OCI-LY3 (cell line): Measurements from ENCODE around the gene ARSJ.

Experiments used
- H2AFZ ChIP-seq: fragments of 200-600, 300-600 bp; shearing (Covaris generic); 2 replicates; pipeline ENCODE4 v1.6.0; 2014; ENCODE audit warnings: antibody characterized with exemption, low read depth, low read length
- H3K27ac ChIP-seq: fragments of 200-600, 300-600 bp; sonication (generic); 2 replicates; pipeline ENCODE4 v1.5.1; 2014; ENCODE audit warnings: mild to moderate bottlenecking, low read length, moderate library complexity, mixed read lengths
- H3K27me3 ChIP-seq: fragments of 200-600, 300-600 bp; sonication (generic); 2 replicates; pipeline ENCODE4 v1.6.1; 2014; ENCODE audit warnings: low read depth, low read length, mixed read lengths
- H3K36me3 ChIP-seq: fragments of 200-600, 300-600 bp; sonication (generic); replicated peaks from 2 replicates; pipeline ENCODE3; 2014; ENCODE audit warnings: low read depth, low read length, mixed read lengths
- H3K4me1 ChIP-seq: fragments of 300-600, 200-600 bp; sonication (generic); 2 replicates; pipeline ENCODE4 v1.6.1; 2014; ENCODE audit warnings: low read length, mixed read lengths
- H3K4me2 ChIP-seq: fragments of 200-600, 300-600 bp; sonication (generic); 2 replicates; pipeline ENCODE4 v1.6.1; 2014; ENCODE audit warnings: low read length, mixed read lengths
- H3K4me3 ChIP-seq: fragments of 300-600, 200-600 bp; sonication (generic); 2 replicates; pipeline ENCODE4 v1.5.1; 2014; ENCODE audit warnings: antibody characterized with exemption, mild to moderate bottlenecking, low read length, moderate library complexity
- H3K79me2 ChIP-seq: fragments of 300-600, 200-600 bp; shearing (Covaris generic); 2 replicates; pipeline ENCODE4 v1.6.1; 2014; ENCODE audit warnings: mild to moderate bottlenecking, low read length, mixed read lengths
- H3K9ac ChIP-seq: fragments of 300-600, 200-600 bp; shearing (Covaris generic); 2 replicates; pipeline ENCODE4 v1.6.0; 2014; ENCODE audit warnings: mild to moderate bottlenecking, low read length, moderate library complexity
- H3K9me3 ChIP-seq: fragments of 200-600, 300-600 bp; shearing (Covaris generic); 2 replicates; pipeline ENCODE4 v1.6.1; 2014; ENCODE audit warnings: low read length, mixed read lengths; ENCODE audit not compliant: insufficient read depth
- H4K20me1 ChIP-seq: fragments of 200-600, 300-600 bp; sonication (generic); 2 replicates; pipeline ENCODE4 v1.6.1; 2016; ENCODE audit warnings: low read length, mixed read lengths; ENCODE audit not compliant: insufficient read depth
- EZH2phosphoT487 ChIP-seq: fragments of 200-600 bp; shearing (Covaris generic); IDR thresholded peaks from 2 replicates; pipeline ENCODE4 v1.6.1; 2018; ENCODE audit warnings: antibody characterized with exemption, mixed run types, low read depth
- TF ChIP-seq, protein P1 (sequence below): fragments of 200-600, 300-600 bp; sonication (generic); IDR thresholded peaks from 2 replicates; pipeline ENCODE4 v1.5.1; 2014; ENCODE audit warnings: antibody characterized with exemption, low read length, low read depth

Gene ARSJ

GRCh38 chr4:113962719-113963265, 16.7 kb downstream of the ARSJ start:
- no peaks in the 10 kb centered on the region for H3K27me3 ChIP-seq
- no peak overlapping the region for H3K9ac ChIP-seq
- H3K36me3 ChIP-seq = no peaks in the 10 kb centered on the region
- no peak overlapping the region for H3K27ac ChIP-seq
- no peaks in the 10 kb centered on the region for H4K20me1 ChIP-seq
- no peaks in the 10 kb centered on the region for H3K9me3 ChIP-seq
- peaks cover 9% of the 10 kb centered on the region for H3K4me1 ChIP-seq
- TF ChIP-seq EZH2phosphoT487 = no peak
- TF ChIP-seq, protein P1, sequence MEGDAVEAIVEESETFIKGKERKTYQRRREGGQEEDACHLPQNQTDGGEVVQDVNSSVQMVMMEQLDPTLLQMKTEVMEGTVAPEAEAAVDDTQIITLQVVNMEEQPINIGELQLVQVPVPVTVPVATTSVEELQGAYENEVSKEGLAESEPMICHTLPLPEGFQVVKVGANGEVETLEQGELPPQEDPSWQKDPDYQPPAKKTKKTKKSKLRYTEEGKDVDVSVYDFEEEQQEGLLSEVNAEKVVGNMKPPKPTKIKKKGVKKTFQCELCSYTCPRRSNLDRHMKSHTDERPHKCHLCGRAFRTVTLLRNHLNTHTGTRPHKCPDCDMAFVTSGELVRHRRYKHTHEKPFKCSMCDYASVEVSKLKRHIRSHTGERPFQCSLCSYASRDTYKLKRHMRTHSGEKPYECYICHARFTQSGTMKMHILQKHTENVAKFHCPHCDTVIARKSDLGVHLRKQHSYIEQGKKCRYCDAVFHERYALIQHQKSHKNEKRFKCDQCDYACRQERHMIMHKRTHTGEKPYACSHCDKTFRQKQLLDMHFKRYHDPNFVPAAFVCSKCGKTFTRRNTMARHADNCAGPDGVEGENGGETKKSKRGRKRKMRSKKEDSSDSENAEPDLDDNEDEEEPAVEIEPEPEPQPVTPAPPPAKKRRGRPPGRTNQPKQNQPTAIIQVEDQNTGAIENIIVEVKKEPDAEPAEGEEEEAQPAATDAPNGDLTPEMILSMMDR = no peak
- H3K4me2 ChIP-seq = no peak overlapping the region
- no peak overlapping the region for H2AFZ ChIP-seq
- H3K79me2 ChIP-seq = no peaks in the 10 kb centered on the region
- H3K4me3 ChIP-seq = no peak overlapping the region

GRCh38 chr4:113962016-113962347, 17.5 kb downstream of the ARSJ start:
- H3K9ac ChIP-seq = no peak overlapping the region
- no peak overlapping the region for H2AFZ ChIP-seq
- no peak for TF ChIP-seq EZH2phosphoT487
- TF ChIP-seq, protein P1 = no peak
- H3K27ac ChIP-seq = no peak overlapping the region
- H3K79me2 ChIP-seq = no peaks in the 10 kb centered on the region
- H3K4me3 ChIP-seq = no peak overlapping the region
- H3K36me3 ChIP-seq = no peaks in the 10 kb centered on the region
- no peaks in the 10 kb centered on the region for H4K20me1 ChIP-seq
- H3K9me3 ChIP-seq = no peaks in the 10 kb centered on the region
- no peaks in the 10 kb centered on the region for H3K27me3 ChIP-seq
- peaks cover 9% of the 10 kb centered on the region for H3K4me1 ChIP-seq
- no peak overlapping the region for H3K4me2 ChIP-seq

- Histone ChIP-seq H3K4me1 (peaks cover 11% of the 10 kb centered on the region), H3K4me2 (no peak overlapping the region), H3K36me3 (no peaks in the 10 kb centered on the region), H3K9me3 (no peaks in the 10 kb centered on the region), H3K4me3 (no peak overlapping the region), H3K27ac (no peak overlapping the region), H3K9ac (no peak overlapping the region), H2AFZ (no peak overlapping the region), H3K27me3 (no peaks in the 10 kb centered on the region), H3K79me2 (no peaks in the 10 kb centered on the region), H4K20me1 (no peaks in the 10 kb centered on the region)
- TF ChIP-seq, protein P1 = no peak
- no peak for TF ChIP-seq EZH2phosphoT487
Measured at GRCh38 chr4:113960684-113961321, 18.6 kb downstream of the ARSJ start.

- Histone ChIP-seq H3K36me3 (no peaks in the 10 kb centered on the region), H3K27me3 (no peaks in the 10 kb centered on the region), H2AFZ (no peak overlapping the region), H3K4me1 (peaks cover 15% of the 10 kb centered on the region), H3K27ac (no peak overlapping the region), H3K9me3 (no peaks in the 10 kb centered on the region), H4K20me1 (no peaks in the 10 kb centered on the region), H3K9ac (no peak overlapping the region), H3K4me2 (peak overlapping the region; percentile 36), H3K4me3 (no peak overlapping the region), H3K79me2 (no peaks in the 10 kb centered on the region)
- TF ChIP-seq, protein P1 = no peak
- no peak for TF ChIP-seq EZH2phosphoT487
Measured at GRCh38 chr4:113959539-113959937, 19.9 kb downstream of the ARSJ start.
